GM13977 (cell line): ENCODE results near the gene MYO15B.

Experiments
- DNase-seq: peaks from one replicate; pipeline ENCODE4 v3.0.0; 2012; ENCODE audit warnings: low spot score
- CTCF ChIP-seq: IDR thresholded peaks from 2 replicates; pipeline ENCODE4 v1.5.1; 2012; ENCODE audit warnings: mild to moderate bottlenecking, control low read depth; ENCODE audit not compliant: insufficient read depth; ENCODE audit errors: extremely low read depth, missing control alignments
- in situ Hi-C: fragments of 300-500 bp; cut with MboI; formaldehyde crosslinking; loops from one replicate; pipeline ENCODE4 v1.12.0; 2022; ENCODE audit warnings: low sequenced_read_pairs, low pct_unique_long_range_greater_than_20kb, mixed read lengths, inconsistent platforms; ENCODE audit not compliant: unreplicated experiment

Gene MYO15B

GRCh38 chr17:75587675-75588595, at the start of gene MYO15B:
Gene MYO15B, plus strand, starts transcription at chr17:75587800. Its CDS starts 258 bp downstream, at chr17:75588058.
- in situ Hi-C loops: no loop called here
- peak; percentile 7 for TF ChIP-seq CTCF
- DNase-seq: peak; percentile 68

DNA sequence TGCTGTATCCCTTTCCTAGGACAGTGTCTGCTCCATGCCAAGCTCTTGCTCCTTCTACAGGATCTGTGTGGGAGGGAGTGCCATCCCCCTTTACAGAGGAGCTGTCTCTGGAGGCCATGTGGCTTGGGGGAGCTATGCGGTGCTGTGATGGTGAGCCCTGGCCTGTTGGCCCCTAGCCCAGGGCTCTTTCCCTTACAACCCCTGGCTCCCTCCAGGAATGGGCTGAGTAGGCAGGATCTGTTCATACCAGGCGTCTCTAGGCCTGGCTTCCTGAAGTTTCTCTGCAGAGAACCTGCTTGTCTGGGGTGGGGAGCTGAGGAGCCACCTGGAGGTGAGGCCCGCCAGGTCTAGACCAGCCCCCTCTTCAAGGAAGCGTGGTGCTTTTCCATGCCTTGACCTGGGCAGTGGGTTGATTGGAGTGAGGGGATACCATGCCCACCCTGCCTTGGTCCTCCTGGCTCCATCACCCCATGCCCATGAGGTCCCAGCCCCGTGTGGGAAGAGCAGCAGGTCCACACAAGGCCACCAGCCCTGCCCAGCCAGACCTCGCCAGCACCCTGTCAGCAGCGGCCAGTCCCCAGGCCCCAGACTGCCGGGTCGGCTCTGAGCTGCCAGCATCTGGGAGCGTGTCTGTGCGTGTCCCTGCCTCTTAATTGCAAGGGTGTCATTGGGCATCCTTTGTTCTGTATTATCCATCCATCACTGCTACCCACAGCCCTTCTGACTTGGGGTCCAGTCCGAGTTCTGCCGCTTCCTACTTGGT, 47.5 kb upstream of the MYO15B start:
- no peak for DNase-seq
- in situ Hi-C loops: no loop called here
- TF ChIP-seq CTCF: no peak

GRCh38 chr17:75540923-75541503, 46.6 kb upstream of the MYO15B start:
- no peak for DNase-seq
- in situ Hi-C loops: no loop called here
- TF ChIP-seq CTCF: no peak

DNA sequence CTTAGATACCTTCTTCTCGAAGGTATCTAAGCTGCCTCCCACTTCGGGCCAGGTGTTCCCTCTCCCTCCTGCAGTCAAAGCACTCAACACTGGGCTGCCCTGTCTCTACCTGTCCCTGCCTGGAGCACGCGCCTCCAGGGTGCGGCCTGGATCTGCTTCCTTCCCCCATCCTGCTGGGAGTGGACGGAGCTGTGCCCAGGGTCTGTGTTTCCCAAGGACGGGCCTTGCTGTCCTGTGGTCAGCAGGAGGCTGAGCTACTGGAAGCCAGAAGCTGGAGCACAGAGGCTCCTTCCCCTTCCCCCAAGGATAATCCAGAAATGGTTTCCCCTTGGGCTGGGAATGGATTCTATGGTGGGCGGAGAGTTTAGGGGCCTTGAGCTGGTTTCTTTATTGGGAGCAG, 45.4 kb upstream of the MYO15B start:
- DNase-seq: no peak
- in situ Hi-C loops: no loop called here
- no peak for TF ChIP-seq CTCF

GRCh38 chr17:75542728-75543336, 44.8 kb upstream of the MYO15B start:
- DNase-seq: no peak
- in situ Hi-C loops: no loop called here
- no peak for TF ChIP-seq CTCF

DNA sequence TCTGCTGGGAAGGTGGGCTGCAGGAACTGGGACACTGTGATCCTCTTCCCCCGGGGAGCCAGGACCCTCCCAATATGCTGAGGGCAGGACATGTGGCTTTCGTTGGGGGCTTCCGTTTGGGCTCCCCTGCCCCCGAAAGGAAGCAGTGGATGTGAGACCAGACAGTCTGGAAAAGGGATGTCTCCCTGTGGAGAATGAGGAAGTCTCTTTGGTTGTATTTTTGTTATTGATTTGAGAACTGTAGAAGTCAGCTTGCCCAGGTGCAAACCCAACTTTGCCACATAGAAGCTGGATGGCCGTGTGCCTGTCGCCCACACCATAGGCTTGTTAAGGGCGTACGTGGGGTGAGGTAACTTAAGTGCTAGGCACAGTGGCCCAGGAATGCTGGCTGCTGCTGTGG, 43.4 kb upstream of the MYO15B start:
- DNase-seq: no peak
- TF ChIP-seq CTCF: no peak
- in situ Hi-C loops: no loop called here
